A673 (cell line): ENCODE results near the gene FNBP1L.

Source experiments
- CTCF ChIP-seq: fragments of 300-800, 200-600 bp; sonication (generic); conservative IDR thresholded peaks from 2 replicates; pipeline ENCODE4 v1.5.1; 2017; ENCODE audit warnings: low read depth, mild to moderate bottlenecking, antibody characterized with exemption, low read length, moderate library complexity, mixed read lengths
- EZH2 ChIP-seq: fragments of 200-600 bp; sonication (generic); IDR thresholded peaks from 2 replicates; pipeline ENCODE4 v1.6.1; 2017; ENCODE audit warnings: borderline replicate concordance, low read depth, mild to moderate bottlenecking, mixed read lengths, antibody characterized with exemption, low read length; ENCODE audit not compliant: poor library complexity, severe bottlenecking

- no peak for TF ChIP-seq CTCF
- TF ChIP-seq EZH2 = no peak
Measured at GRCh38 chr1:93595743-93596142, 147.8 kb downstream of the FNBP1L start.
